Activated naive CD8-positive, alpha-beta T cell treated with anti-CD3 and anti-CD28 coated beads, Interleukin-2, amount 50 U/mL, for 16 hours (primary cell): ENCODE measurements around the gene FOXO3.

Experiments used
- DNase-seq: peaks from one replicate; pipeline ENCODE4 v3.0.0-alpha.2; 2020; ENCODE audit warnings: low read depth, low spot score

The FOXO3 gene

DNA sequence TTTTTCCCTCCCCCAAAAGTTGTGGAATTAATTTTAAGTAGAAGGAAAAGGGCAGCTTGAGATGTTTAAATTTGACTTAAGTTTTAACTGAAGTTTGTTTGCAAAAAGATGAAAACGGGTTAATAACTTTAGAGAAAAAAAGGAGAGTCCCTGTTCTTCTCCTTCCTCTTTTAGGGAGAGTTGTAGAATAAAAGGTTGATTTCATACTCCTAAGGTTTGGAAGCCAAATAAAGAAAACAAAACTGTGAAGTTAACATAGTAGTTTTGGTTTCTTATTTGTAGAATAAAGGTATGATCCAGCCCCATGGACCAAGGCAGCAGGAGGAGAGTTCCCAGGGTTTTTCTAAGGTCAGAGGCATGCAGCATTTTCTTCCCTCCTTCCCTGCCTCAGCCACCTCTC, 33.4 kb downstream of the FOXO3 start:
- no peak for DNase-seq

DNA sequence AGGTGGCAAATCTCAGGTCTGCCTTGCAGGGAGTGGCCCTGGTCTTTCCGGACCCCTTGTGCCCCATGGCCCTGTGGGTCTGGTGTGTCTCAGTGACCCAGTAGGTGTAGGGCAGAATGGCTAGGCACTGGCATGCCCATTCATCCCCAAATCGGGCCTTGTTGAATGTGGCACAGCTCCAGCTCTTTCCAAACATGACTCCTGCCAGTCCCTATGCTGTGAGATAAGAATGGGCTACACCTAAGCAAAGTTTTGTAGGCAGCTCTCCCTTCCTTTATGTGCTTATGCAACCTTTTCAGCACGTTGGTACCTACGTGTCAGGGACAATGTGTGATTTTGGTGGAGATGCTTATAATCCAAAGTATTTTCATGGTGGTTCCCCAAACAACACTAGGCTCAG, 33.9 kb downstream of the FOXO3 start:
- no peak for DNase-seq

DNA sequence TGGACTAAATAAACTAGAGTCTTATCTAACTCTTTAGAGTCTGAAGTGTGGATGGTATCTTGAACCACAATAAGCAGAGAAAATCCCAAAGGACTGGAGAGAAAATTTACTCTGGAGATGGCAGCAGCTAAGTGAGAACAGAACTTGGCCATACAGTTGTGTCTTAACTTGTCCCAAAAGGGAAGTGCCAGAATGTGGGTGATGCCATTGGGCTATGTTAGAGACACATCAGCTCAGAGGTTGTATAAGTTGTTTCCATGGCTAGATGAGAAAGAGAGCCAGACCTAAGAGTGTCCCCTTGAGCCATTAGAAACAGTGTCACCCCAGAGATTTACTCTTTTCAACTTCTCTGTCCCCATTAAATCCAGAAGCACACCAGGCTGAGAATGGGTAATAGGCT, 36.2 kb downstream of the FOXO3 start:
- DNase-seq, result no peak

DNA sequence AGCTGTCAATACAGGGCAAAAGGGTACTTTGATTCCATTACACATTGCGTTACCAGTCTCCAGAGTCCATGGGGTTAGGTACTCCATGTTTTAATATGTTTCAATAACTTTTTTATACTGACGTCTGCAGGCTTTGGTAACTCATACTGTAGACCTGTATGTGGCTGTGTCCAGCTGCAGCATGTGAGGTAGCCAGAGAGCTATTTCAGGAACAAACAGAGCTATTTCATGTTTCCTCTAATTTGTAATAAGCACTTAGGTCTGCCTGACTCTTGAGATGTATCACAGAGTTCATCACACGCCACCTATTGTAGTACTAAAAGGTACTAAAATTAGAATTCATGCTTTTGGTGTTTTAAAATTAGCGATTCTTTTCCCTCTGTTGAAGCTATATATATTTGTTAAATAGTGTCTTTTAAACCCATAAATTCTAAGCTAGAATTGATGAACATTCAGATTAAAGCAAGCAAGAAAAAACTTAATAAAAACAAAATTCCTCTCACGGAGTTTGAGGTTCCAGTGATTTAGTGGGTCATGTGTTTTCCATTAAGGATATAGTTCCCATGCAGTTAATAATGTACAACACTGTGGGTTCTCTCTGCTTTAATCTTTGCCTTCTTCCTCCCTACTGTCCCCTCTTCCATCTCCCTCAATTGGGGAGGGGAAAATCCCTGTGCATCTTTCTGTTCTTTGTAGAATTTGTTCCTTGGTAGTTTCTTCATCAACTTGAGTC, 37.0 kb downstream of the FOXO3 start:
- DNase-seq, result no peak

DNA sequence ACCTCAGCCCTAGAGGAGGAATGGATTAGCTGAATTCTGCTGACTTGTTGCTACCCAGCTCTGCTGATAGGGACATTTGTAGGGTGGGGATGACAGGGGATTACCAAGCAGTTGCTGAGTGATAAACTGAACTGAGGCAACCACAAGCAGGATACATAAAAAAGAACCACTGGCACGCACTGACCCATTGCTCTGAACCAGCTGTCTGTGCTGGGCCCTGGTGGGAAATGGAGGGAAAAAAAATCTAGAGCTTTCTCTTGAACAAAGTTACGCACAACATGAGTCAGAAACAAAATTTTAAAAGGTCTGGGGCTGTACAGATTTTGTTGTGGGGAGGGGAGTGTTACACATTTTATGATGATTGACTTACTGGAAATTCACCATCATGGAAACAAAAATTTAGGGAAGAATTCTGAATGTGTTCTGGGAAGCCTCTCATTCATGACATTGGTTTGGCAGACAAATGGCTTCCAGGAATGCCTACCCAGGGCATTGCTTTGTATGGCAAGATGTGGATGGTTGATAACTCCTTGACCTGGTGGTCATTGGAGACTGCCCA, 37.7 kb downstream of the FOXO3 start:
- no peak for DNase-seq

DNA sequence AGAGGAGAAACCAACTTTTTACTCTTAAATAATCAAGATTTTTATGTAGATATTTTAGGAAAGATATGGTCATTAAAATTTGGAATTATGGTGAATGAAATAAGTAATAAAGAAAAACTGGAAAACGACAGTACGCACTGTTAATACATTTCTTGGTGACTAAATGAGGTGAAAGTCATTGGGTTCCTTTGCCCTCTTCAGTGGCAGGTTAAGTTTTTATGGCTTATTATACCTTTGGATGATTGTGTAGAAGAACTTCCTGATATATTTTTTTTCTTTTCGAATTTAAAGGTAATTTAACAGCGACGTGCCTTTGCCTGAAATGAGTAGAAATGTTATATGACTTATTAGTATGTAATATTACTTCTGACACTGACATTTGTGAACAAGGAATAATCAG, 43.4 kb downstream of the FOXO3 start:
- no peak for DNase-seq

DNA sequence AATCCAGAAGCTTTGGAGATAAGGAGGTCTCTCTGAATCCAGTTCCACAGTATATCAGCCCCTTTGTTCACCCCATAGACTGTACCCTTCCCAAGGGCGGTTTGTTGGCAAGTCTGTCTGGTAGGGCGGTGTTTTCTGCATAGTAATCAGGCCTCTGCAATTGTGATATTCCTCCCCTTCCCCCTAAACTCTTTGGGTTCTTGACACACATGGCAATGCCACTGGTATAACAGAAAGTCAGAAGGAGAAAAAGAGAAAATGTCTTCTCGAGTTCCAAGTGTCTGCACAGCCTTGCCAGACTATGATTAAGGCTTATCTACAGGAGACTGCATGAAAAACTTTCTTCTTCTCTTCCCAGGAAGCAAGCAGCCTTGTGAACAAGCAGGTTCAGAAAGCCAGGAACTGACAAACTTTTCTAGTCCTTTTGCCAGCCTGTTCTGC, 45.6 kb downstream of the FOXO3 start:
- DNase-seq, result no peak

DNA sequence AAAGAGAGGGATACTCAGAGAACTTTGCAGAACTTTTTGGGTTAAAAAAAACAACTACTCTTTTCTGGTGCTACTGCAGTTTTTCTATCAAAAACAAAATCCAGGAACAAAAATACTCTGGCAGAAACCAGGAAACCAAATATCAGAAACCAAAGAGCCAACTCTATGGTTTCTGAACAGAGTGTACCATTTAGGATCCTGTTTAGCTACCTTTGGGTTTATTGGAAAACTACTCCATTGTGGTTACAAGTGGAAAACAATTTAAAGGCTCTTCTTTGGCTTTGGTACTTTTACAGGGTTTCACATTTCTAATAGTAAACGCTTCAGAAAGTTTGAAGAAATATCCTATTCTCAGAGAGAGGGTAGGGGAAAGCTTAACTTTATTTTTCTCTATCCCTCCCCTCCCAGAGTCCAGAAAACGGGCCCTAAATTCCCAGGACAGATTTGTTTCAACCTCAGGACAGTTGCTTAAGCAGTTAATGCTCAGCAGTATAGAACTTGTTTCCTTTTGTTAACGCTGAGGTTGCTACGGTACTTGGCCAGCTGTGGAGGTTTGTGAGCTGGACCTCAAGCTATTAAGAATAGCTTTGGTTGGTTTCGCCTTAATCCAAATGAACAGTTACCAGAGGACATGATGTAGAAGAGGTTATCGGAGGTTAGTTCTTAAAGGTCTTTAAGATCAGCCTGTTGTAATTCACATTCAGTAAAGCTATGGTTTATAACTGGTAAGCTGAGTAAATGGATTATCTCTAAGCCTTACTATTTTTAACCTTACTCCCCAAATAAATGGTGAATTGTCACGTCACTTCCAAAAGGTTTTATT, 47.9 kb downstream of the FOXO3 start:
- DNase-seq, result no peak

DNA sequence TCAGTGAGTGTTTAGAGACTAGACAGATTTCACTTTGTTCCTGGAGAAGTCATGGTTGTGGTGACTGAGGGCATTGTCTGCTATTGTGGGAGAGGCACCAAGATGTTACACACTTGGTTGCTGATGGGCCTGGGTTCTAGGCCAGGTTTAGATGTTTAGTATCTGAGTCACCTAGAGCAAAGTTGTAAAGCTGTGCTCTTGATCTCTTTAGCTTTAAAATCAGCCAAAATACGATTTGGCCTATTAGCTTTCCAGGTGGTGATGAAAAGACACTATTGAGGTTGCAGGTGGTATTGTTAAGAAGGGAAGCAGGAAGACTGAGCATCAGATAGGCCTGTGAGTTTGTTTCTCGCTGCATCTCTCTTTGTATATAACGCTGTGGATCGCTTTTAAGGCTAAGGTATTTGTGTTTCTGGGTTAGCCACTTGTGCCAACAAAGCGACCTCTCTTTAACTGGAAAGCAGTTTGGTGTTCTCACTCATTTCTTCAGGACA, 48.6 kb downstream of the FOXO3 start:
- DNase-seq, result no peak

DNA sequence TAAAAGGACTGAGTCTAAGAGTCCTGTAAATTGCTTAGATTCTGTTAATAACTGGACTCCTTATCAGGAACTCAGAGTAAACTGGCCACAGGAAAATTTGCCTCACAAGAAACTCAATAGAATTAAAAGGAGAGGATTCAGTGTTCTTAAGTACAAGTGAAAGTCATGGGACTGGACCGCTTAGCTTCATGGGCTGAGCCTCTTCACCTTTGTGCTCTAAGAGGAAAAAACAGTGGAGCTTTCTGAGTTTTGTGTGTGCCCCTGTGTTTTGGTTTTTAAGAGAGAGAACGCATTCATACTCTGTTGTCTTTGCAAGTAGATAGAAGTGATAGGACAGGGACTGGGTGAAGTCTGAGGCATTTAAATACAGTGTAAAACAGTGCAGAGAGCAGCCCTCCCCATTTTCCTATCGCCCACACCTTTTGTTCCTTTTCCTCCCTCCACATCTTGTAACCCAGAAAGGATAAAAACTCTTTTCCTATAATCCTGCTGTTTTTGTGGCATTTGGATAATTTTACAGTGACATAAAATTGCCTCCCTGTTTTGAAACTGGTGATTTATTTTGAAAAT, 49.6 kb downstream of the FOXO3 start:
- DNase-seq, result no peak

DNA sequence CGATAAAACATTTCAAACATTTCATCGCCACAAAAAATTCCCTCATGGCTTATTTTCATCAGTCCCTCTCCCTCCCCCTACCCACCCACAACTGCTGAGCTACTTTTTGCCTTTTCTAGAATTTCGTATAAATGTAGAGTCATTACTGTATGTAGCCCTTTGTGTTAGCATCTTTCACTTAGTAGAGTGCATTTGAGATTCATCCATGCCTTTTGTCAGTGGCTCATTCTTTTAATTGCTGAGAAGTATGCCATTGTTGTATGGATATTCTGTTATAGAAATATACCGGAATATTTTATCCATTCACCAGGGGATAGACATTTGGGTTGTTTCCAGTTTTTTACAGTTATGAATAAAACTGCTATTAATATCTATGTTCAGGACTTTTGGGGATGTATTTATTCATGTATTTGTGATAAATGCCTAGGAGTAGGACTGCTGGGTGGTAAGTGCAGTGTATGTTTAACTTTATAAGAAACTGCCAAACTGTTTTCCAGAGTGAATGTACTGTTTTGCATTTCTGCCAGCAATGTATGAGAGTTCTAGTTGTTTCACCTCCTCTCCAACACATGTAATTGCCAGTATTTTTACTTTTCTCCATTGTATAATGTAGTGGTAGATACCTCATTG, 50.4 kb downstream of the FOXO3 start:
- DNase-seq, result no peak

DNA sequence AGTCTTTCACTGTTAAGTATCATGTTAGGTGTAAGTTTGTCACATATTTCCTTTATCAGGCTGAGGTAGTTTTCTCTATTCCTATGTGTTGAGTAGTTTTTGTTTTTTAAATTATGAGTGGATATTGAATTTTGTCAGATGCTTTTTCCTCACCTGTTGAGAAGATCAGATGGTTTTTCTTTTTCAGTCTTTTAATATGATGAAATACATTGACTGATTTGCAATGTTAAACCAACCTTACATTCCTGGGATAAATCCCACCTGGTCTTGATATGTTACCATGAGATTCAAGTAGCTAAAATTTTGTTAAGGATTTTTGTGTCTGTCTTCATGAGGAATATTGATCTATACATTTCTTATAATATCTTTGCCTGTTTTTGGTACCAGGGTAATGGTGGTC, 52.1 kb downstream of the FOXO3 start:
- no peak for DNase-seq

DNA sequence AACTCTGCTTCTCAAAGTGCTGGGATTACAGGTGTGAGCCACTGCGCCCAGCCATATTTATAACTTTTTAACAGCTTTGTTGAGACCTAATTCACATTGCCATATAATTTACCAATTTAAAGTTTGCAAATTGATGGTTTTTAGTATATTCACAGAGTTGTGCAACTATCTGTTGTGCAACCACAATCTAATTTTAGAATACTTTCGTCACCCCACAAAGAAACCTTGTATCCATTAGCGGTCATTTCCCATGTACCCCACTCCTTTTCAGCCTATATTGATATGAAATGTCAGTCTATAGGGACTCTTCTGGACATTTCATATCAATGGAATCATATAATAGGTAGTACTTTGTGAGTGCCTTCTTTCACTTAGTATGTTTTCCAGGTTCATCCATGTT, 55.8 kb downstream of the FOXO3 start:
- DNase-seq, result no peak

DNA sequence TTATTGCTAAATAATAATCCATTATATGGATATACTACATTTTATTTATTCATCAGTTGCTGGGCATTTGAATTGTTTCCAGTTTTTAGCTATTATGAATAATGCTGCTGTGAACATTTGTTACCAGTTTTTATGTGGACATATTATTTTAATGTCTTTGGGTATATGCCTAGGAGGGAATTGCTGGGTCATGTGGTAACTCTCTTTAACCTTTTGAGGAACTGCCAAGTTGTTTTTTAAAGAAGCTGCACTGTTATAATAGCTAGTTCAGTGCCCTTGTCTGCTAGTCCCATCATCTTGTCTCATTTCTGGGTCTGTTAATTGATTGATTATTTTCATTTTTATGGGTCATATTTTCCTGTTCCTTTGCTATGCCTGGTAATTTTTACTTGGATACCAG, 56.3 kb downstream of the FOXO3 start:
- DNase-seq, result no peak

DNA sequence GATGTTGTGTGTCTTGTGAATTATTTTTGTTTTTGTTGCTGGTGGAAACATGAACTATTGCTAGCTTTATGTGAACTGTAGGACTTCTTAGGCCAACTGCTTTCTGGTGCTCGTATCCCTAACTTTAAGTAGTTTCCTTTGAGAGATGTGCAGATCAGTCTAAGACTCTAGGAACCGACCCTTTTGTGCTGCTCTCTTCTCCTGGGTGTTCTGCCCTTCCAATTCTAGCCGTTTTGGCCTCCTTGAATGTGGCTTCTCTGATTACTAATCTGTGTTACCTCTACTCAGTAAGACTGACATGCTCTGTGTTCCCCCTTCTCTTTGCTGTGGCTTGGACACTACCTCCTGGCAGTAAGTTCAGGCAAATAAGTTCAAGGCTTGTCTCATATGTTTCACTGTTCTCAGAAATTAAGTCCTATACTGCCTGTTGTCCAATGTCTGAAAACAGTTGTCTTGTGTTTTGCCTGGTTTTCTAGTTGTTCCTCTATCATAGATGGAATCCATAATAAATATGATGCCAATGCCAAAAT, 58.0 kb downstream of the FOXO3 start:
- DNase-seq, result no peak

DNA sequence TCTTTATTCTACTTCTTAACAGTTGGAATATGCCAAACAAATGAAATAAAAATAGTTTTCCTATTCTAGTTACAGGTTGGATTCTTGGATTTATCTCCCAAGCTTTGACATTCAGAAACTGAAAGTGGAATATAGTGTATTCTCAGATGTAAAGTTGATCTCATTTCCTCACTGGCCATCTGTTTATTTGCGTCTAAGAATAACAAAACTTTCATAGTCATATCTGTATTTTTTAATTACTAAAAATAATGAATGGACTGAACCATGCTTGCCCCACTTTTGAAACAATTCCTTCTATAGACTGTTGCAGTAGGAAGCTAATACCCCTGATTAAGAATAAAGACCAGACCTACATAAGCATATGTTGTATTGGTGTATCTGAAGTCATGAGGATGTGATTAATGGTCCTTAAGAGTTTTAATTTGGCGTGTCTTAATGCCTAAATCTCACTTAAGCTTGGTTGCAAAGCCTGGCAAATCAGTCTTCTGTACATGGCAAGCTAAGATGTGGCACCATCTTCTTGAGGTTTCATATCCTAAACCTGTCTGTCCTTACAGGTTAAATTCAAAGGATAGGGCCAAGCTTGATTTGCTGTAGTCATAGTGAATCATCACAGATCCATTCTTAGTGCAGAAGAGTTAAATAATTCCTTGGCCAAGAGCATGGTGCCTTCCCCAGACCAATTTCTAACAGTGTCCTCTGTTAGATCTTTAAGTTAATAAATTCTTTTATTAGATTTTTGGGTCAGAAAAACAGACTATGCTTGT, 58.9 kb downstream of the FOXO3 start:
- no peak for DNase-seq

DNA sequence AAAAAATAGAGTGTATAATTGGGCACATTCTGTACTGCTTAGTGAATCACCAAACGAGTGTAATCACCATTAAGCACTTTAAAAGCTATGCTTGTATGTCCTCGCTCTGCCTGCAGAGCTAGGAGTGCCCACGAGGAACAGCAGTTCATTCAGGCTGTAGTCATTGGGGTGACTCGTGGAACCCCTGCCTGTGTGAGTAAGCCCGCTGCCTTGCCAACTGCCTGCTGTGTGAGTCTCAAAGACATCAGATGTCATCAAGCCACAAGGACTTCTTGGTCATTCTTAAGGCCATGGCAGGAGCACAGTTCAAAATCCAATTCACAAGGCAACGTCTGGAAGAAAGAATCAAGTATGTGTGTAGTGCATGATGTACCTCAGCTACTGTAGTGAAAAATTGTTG, 60.4 kb downstream of the FOXO3 start:
- DNase-seq, result no peak

DNA sequence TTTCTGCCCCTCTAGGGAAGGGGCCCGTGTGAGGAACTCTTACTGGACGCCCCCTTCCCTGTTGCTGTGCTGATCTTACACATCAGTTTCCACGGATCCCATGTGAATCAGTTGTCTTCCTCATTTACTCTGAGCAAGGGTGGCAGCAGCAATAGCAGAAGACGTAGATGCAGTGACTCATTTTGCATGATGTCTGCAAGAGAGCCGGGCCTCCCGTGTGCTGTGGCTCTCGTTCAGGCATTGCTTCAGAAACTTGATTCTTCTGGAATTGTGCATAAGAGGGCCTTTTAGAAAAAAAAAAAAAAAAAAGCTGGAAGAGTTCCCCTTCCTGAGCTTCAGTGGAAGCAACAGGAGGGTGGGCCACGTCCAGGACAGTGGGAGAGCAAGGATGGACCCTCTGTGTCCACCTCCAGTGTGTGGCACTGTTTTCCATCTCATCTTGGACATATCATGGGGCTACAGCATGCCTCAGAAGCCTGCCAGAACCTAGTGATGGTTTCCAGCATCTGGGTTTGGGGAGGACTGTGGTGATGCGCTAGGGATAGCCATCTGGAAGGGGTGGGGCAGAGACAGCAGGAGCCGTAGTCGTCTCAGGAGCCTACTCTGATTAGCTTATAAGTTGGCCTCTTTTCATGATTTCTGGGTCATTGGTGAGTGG, 62.1 kb downstream of the FOXO3 start:
- DNase-seq, result no peak

DNA sequence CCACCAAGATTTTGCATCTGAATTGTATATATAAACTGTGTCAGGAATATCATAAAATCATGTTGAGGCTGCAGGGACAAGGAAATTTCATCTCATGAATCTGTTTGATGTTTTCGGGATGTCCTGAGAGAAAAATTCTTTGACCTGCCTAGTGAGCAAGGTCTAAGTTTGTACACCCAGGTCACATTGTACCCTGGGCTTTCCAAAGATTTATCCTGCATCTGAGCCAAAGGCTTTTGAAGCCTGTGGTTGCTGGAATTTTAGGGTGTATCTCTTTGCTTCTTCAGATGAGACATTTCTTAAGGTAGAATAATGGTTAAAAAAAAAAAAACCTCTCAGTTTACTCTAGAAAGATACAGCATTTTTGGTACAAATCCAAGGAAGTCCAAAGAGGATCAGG, 63.3 kb downstream of the FOXO3 start:
- no peak for DNase-seq

DNA sequence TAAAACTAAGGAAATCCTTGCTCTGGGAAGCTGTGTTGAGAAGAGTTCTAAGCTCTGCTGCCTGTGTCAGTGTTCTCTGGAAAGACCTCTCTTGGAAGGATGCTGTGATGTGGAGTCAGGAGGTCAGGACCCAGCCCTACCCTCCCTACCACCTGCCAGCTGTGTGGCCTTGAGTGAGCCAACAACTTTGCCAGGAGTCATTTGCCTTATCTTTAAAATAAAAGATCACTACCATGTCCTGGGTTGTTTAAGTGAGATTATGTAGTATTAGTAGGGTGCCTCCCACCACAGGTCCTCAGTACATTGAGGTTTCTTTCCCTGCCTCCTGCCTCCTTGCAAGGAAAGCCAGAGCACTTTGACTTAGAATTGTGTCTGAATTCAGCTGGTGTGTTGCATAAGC, 64.9 kb downstream of the FOXO3 start:
- no peak for DNase-seq
